HuH-7 (cell line): Measurements from ENCODE around the gene HHIP.
"Not testable (repeated sequence)": the region's sequence is repeated elsewhere in the genome, so short reads cannot be mapped to it uniquely, and the experiment has no call there.

Experiments used
- DNase-seq: peaks from one replicate; pipeline ENCODE4 v3.0.0; 2011; ENCODE audit warnings: low spot score

The HHIP gene

DNA sequence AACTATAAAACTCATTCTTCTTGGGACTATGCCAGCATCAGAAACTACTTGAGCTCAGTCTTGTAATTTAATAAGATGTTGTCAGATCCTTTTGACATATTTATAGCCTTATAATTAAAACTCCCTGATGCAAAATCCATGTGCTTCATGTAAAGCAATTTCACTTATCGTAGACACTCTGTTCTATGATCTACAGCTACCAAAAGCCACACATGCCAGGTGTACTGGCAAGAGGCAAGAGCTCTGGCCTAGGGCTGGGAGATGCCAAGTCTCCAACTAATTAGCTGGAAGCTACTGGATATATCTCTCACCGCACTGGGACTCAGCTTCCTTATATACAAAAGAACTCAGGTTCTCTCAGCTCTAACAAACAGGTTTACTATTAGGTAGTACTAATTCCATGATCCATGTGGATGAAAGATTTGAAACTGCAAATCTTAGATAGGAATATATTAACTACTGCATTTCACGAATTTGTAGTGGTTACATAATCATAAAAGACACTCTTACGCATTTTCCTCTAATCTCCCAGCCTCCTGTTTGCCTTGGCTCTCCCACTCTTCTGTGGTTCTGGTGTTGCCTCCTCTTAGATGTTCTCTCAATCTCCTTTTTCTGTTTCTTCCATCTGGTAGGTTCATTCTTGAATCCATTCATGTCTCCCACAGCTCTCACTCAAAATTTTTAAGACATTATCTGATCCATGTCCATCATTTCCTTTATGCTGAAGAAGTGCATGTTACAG lies 103.0 kb downstream of the HHIP start:
- no peak for DNase-seq

DNA sequence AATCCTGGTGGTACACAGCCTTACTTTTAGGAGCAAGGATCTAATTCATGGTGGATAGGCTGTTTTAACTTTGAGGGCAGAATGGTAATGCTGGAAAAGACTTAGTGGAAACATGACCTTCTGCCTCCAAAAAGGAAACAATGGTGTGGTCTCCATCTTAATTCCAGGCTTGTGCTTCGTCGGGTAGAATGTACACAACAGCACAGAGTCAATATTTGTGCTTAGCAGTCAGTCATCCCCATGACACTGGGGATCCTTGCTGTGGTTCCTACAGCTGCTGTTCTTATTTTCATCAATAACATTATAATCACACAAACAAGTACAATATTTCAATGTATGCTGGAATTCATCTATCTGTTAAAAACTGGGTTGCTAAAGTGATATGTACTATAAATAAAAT lies 104.4 kb downstream of the HHIP start:
- DNase-seq = no peak

GRCh38 chr4:144754562-144755410 lies 108.8 kb downstream of the HHIP start:
- DNase-seq = no peak

DNA sequence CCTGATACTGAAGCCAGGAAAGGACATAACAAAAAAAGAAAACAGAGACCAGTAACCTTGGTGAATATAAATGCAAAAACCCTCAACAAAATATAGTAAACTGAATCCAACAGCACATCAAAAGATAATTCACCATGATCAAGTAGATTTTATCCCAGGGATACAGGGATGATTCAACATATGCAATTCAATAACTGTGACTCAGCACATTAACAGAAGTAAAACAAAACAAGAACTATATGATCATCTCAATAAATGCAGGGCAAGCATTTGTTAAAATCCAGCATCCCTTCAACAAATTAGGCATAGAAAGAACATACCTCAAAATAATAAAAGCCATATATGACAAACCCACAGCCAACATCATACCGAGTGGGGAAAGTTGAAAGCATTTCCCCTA lies 112.0 kb downstream of the HHIP start:
- DNase-seq = no peak

DNA sequence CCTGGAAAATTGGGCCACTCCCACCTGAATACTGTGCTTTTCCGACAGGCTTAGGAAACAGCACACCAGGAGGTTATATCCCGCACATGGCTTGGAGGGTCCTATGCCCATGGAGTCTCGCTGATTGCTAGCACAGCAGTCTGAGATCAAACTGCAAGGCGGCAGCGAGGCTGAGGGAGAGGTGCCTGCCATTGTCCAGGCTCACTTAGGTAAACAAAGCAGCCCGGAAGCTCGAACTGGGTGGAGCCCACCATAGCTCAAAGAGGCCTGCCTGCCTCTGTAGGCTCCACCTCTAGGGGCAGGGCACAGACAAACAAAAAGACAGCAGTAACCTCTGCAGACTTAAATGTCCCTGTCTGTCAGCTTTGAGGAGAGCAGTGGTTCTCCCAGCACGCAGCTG lies 122.9 kb downstream of the HHIP start:
- not testable (repeated sequence) for DNase-seq

- DNase-seq = no peak
These were observed 132.4 kb downstream of the HHIP start for GRCh38 chr4:144778364-144778763.

DNA sequence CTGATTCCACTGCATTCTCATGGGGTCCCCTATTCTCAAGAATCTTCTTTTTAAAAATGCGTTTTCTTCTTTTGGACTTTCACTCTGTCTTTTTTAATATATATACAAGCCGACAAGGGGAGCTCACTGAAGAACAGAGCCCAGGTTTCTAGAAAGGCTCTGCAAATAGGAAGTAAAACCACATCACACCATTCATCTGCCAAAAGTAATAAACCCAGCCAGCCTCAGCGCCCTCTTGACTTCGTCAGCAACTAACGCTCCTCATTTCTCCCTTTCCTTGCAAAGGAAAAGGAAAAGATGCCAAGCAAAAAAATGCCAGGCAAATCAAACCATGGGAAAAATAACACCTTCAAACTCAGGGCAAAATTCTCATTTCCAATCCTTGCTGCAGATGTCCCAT lies 136.4 kb downstream of the HHIP start:
- DNase-seq = no peak

GRCh38 chr4:144785961-144786360 lies 140.0 kb downstream of the HHIP start:
- DNase-seq = no peak

- DNase-seq = peak; percentile 11
These were observed 141.7 kb downstream of the HHIP start for GRCh38 chr4:144787365-144788258.

DNA sequence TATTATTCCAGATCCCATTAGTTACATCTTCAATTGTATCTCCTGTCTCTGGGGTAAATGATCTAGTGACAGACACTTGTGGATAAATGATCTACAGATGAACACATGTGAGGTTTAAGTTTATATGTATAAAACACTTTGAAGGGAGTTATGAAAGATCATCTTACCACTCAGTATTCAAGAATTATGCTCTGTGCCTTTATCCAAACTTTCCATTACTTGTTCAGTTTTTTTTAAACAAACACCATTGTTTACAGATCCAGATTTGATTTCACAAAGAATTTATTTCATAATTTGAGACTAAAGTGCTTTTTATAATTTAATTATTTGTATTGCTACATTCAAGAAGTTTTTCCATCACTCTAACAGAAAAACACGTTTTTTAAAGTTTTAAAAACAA lies 142.5 kb downstream of the HHIP start:
- no peak for DNase-seq

DNA sequence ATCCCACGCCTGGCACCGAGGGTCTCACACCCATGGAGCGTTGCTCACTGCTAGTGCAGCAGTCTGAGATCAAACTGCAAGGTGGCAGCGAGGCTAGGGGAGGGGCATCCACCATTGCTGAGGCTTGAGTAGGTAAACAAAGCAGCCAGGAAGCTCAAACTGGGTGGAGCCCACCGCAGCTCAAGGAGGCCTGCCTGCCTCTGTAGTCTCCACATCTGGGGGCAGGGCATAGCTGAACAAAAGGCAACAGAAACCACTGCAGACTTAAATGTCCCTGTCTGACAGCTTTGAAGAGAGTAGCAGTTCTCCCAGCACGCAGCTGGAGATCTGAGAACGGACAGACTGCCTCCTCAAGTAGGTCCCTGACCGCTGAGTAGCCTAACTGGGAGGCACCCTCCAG lies 146.0 kb downstream of the HHIP start:
- DNase-seq = not testable (repeated sequence)
